ENCODE data around the gene ZNF670.
"Not testable (repeated sequence)": the region's sequence is repeated elsewhere in the genome, so short reads cannot be mapped to it uniquely, and the experiment has no call there.

The ZNF670 gene

GRCh38 chr1:247078258-247079140 lies at the start of gene ZNF670:
TSS of gene ZNF670 (minus strand) at chr1:247078811. CDS start at chr1:247078596, 215 bp downstream.
- Mint-ChIP-seq H3K4me3 (peak within 1 kb of the TSS; percentile 84 to 97), H3K27me3 (peaks cover 7% of the 10 kb centered on the region), H3K9me3 (peaks cover 6 to 21% of the 10 kb centered on the region in 2 donors), H3K27ac (peak within 1 kb of the TSS; percentile 92 to 99), H3K4me1 (peaks cover 26% of the 10 kb centered on the region)
- peak; percentile 99 for ATAC-seq
- DNase-seq, result peak; percentile 82 to 92

GRCh38 chr1:247127519-247128282 lies 49.1 kb upstream of the ZNF670 start:
- H3K4me1 Mint-ChIP-seq, ATAC-seq, H3K27me3 Mint-ChIP-seq, DNase-seq: not testable (repeated sequence)
- H3K27ac Mint-ChIP-seq, result peak overlapping the region; percentile 79 to 97
- peaks cover 1 to 18% of the 10 kb centered on the region in 2 donors for H3K9me3 Mint-ChIP-seq
- H3K4me3 Mint-ChIP-seq, result peak overlapping the region; percentile 88 to 93

GRCh38 chr1:247126601-247127000 lies 48.0 kb upstream of the ZNF670 start:
- H3K27me3 Mint-ChIP-seq, H3K27ac Mint-ChIP-seq, H3K4me1 Mint-ChIP-seq, H3K4me3 Mint-ChIP-seq, DNase-seq: not testable (repeated sequence)
- H3K9me3 Mint-ChIP-seq, result peaks cover 0 to 11% of the 10 kb centered on the region in 2 donors
- ATAC-seq, result peak; percentile 87

- not testable (repeated sequence) for H3K4me1 Mint-ChIP-seq, H3K4me3 Mint-ChIP-seq, H3K27ac Mint-ChIP-seq, DNase-seq, H3K27me3 Mint-ChIP-seq
- ATAC-seq, result peak; percentile 98
- H3K9me3 Mint-ChIP-seq, result peaks cover 0 to 14% of the 10 kb centered on the region in 2 donors
Measured at GRCh38 chr1:247126166-247126565, 47.6 kb upstream of the ZNF670 start.

GRCh38 chr1:247121382-247121781 lies 42.8 kb upstream of the ZNF670 start:
- Mint-ChIP-seq H3K4me1 (no peaks in the 10 kb centered on the region), H3K4me3 (no peak overlapping the region), H3K27ac (no peak overlapping the region), H3K27me3 (no peaks in the 10 kb centered on the region), H3K9me3 (peaks cover 0 to 14% of the 10 kb centered on the region in 2 donors)
- DNase-seq (no peak), ATAC-seq (no peak)

GRCh38 chr1:247120408-247120668 lies 41.7 kb upstream of the ZNF670 start:
- H3K9me3 Mint-ChIP-seq, result peaks cover 0 to 14% of the 10 kb centered on the region in 2 donors
- H3K4me1 Mint-ChIP-seq, H3K4me3 Mint-ChIP-seq, H3K27ac Mint-ChIP-seq, DNase-seq, H3K27me3 Mint-ChIP-seq, ATAC-seq: not testable (repeated sequence)

GRCh38 chr1:247119600-247120407 lies 41.2 kb upstream of the ZNF670 start:
- ATAC-seq, result peak; percentile 37
- H3K27me3 Mint-ChIP-seq, result peaks cover 6% of the 10 kb centered on the region
- H3K4me1 Mint-ChIP-seq, result no peaks in the 10 kb centered on the region
- no peak for DNase-seq
- no peak overlapping the region for H3K27ac Mint-ChIP-seq
- H3K9me3 Mint-ChIP-seq, result peaks cover 0 to 12% of the 10 kb centered on the region in 2 donors
- H3K4me3 Mint-ChIP-seq, result no peak overlapping the region

- DNase-seq, result peak; percentile 41 to 55
- Mint-ChIP-seq H3K4me1 (no peaks in the 10 kb centered on the region), H3K27me3 (peaks cover 14% of the 10 kb centered on the region), H3K27ac (no peak overlapping the region), H3K9me3 (peaks cover 0 to 7% of the 10 kb centered on the region in 2 donors), H3K4me3 (no peak overlapping the region)
- ATAC-seq, result peak; percentile 63
Measured at GRCh38 chr1:247118946-247119446, 40.4 kb upstream of the ZNF670 start.

GRCh38 chr1:247115545-247115944 lies 36.9 kb upstream of the ZNF670 start:
- peaks cover 36% of the 10 kb centered on the region for H3K27me3 Mint-ChIP-seq
- H3K9me3 Mint-ChIP-seq, result no peaks in the 10 kb centered on the region
- H3K4me3 Mint-ChIP-seq, result no peak overlapping the region
- H3K27ac Mint-ChIP-seq, result no peak overlapping the region
- H3K4me1 Mint-ChIP-seq, result peaks cover 6% of the 10 kb centered on the region
- DNase-seq, result no peak
- ATAC-seq, result no peak

GRCh38 chr1:247115141-247115510 lies 36.5 kb upstream of the ZNF670 start:
- no peak for ATAC-seq
- Mint-ChIP-seq H3K27me3 (peaks cover 37% of the 10 kb centered on the region), H3K9me3 (no peaks in the 10 kb centered on the region), H3K27ac (no peak overlapping the region), H3K4me1 (peaks cover 7% of the 10 kb centered on the region), H3K4me3 (no peak overlapping the region)
- no peak for DNase-seq

GRCh38 chr1:247114351-247115140 lies 35.9 kb upstream of the ZNF670 start:
- DNase-seq, result no peak
- no peak overlapping the region for H3K4me3 Mint-ChIP-seq

GRCh38 chr1:247113733-247114271 lies 35.2 kb upstream of the ZNF670 start:
- Mint-ChIP-seq H3K4me3 (no peak overlapping the region), H3K4me1 (peaks cover 7% of the 10 kb centered on the region), H3K27me3 (peaks cover 51% of the 10 kb centered on the region), H3K27ac (no peak overlapping the region), H3K9me3 (no peaks in the 10 kb centered on the region)
- no peak for DNase-seq
- peak; percentile 24 for ATAC-seq

More at GRCh38 chr1:247114351-247115140, 35.9 kb upstream of the ZNF670 start:
- Mint-ChIP-seq H3K4me1 (peaks cover 7% of the 10 kb centered on the region), H3K27ac (no peak overlapping the region), H3K27me3 (peaks cover 43% of the 10 kb centered on the region), H3K9me3 (no peaks in the 10 kb centered on the region)
- peak; percentile 31 for ATAC-seq

- no peak overlapping the region for H3K27ac Mint-ChIP-seq
- H3K4me1 Mint-ChIP-seq, result peaks cover 7% of the 10 kb centered on the region
- no peaks in the 10 kb centered on the region for H3K9me3 Mint-ChIP-seq
- DNase-seq (no peak), ATAC-seq (no peak)
- H3K27me3 Mint-ChIP-seq, result peaks cover 58% of the 10 kb centered on the region
- peak overlapping the region in 1 of 2 donors; percentile 53 for H3K4me3 Mint-ChIP-seq
Measured at GRCh38 chr1:247113094-247113497, 34.5 kb upstream of the ZNF670 start.

GRCh38 chr1:247112479-247112781 lies 33.8 kb upstream of the ZNF670 start:
- DNase-seq (no peak), ATAC-seq (no peak)
- H3K27ac Mint-ChIP-seq, result no peak overlapping the region
- peak overlapping the region; percentile 12 to 53 for H3K4me3 Mint-ChIP-seq
- peaks cover 64% of the 10 kb centered on the region for H3K27me3 Mint-ChIP-seq
- H3K4me1 Mint-ChIP-seq, result peaks cover 7% of the 10 kb centered on the region
- no peaks in the 10 kb centered on the region for H3K9me3 Mint-ChIP-seq
